ENCODE results near the gene AGAP1.

GRCh38 chr2:235639885-235640284, 146.0 kb downstream of the AGAP1 start:
- TF ChIP-seq POLR2A (IDR thresholded peaks at IDR 0.05) (no peak), CTCF (IDR thresholded peaks at IDR 0.05) (no peak)

All from uterus (tissue), 2 donors.